Measurements from ENCODE around the gene TMED1.
"Not testable (repeated sequence)": the region's sequence is repeated elsewhere in the genome, so short reads cannot be mapped to it uniquely, and the experiment has no call there.

The TMED1 gene

GRCh38 chr19:10869872-10870311 lies 33.9 kb upstream of the TMED1 start:
- not testable (repeated sequence) for ATAC-seq, H3K9me3 Mint-ChIP-seq, H3K36me3 Mint-ChIP-seq, H3K27me3 Mint-ChIP-seq
- Mint-ChIP-seq H3K27ac (peak overlapping the region; percentile 75), H3K4me1 (peaks cover 52% of the 10 kb centered on the region), H3K4me3 (peak overlapping the region; percentile 78)

GRCh38 chr19:10868872-10869547 lies 33.0 kb upstream of the TMED1 start:
- H3K4me3 Mint-ChIP-seq = no peak overlapping the region
- H3K27ac Mint-ChIP-seq = peak overlapping the region; percentile 96
- H3K36me3 Mint-ChIP-seq = no peaks in the 10 kb centered on the region
- H3K4me1 Mint-ChIP-seq = peaks cover 53% of the 10 kb centered on the region
- H3K9me3 Mint-ChIP-seq = no peaks in the 10 kb centered on the region
- H3K27me3 Mint-ChIP-seq = no peaks in the 10 kb centered on the region
- no peak for ATAC-seq

- peaks cover 47% of the 10 kb centered on the region for H3K4me1 Mint-ChIP-seq
- no peaks in the 10 kb centered on the region for H3K27me3 Mint-ChIP-seq
- H3K36me3 Mint-ChIP-seq = no peaks in the 10 kb centered on the region
- no peak for ATAC-seq
- no peak overlapping the region for H3K27ac Mint-ChIP-seq
- H3K4me3 Mint-ChIP-seq = no peak overlapping the region
- H3K9me3 Mint-ChIP-seq = no peaks in the 10 kb centered on the region
These were observed 30.5 kb upstream of the TMED1 start for GRCh38 chr19:10866495-10866894.

GRCh38 chr19:10864538-10864899 lies 28.5 kb upstream of the TMED1 start:
- Mint-ChIP-seq H3K4me1 (peaks cover 34% of the 10 kb centered on the region), H3K9me3 (no peaks in the 10 kb centered on the region), H3K36me3 (no peaks in the 10 kb centered on the region), H3K27me3 (no peaks in the 10 kb centered on the region), H3K27ac (peak overlapping the region; percentile 12), H3K4me3 (no peak overlapping the region)
- ATAC-seq = peak; percentile 69

- Mint-ChIP-seq H3K9me3 (no peaks in the 10 kb centered on the region), H3K27me3 (no peaks in the 10 kb centered on the region), H3K4me1 (peaks cover 22% of the 10 kb centered on the region), H3K4me3 (no peak overlapping the region), H3K27ac (no peak overlapping the region), H3K36me3 (no peaks in the 10 kb centered on the region)
- ATAC-seq = no peak
These were observed 27.2 kb upstream of the TMED1 start for GRCh38 chr19:10863107-10863717.

- Mint-ChIP-seq H3K9me3 (no peaks in the 10 kb centered on the region), H3K27ac (no peak overlapping the region), H3K4me3 (no peak overlapping the region), H3K36me3 (no peaks in the 10 kb centered on the region), H3K27me3 (no peaks in the 10 kb centered on the region), H3K4me1 (peaks cover 16% of the 10 kb centered on the region)
- ATAC-seq = no peak
These were observed 26.6 kb upstream of the TMED1 start for GRCh38 chr19:10862561-10863106.

GRCh38 chr19:10861103-10861651 lies 25.2 kb upstream of the TMED1 start:
- Mint-ChIP-seq H3K27ac (no peak overlapping the region), H3K27me3 (no peaks in the 10 kb centered on the region), H3K9me3 (no peaks in the 10 kb centered on the region), H3K36me3 (no peaks in the 10 kb centered on the region), H3K4me1 (peaks cover 15% of the 10 kb centered on the region), H3K4me3 (no peak overlapping the region)
- ATAC-seq = no peak

GRCh38 chr19:10858204-10858828 lies 22.3 kb upstream of the TMED1 start:
- H3K4me3 Mint-ChIP-seq = no peak overlapping the region
- peak overlapping the region; percentile 17 for H3K27ac Mint-ChIP-seq
- no peak for ATAC-seq
- no peaks in the 10 kb centered on the region for H3K9me3 Mint-ChIP-seq
- H3K27me3 Mint-ChIP-seq = no peaks in the 10 kb centered on the region
- no peaks in the 10 kb centered on the region for H3K36me3 Mint-ChIP-seq
- peaks cover 3% of the 10 kb centered on the region for H3K4me1 Mint-ChIP-seq

GRCh38 chr19:10856899-10857298 lies 20.9 kb upstream of the TMED1 start:
- ATAC-seq, H3K27ac Mint-ChIP-seq, H3K4me1 Mint-ChIP-seq, H3K27me3 Mint-ChIP-seq, H3K4me3 Mint-ChIP-seq, H3K9me3 Mint-ChIP-seq, H3K36me3 Mint-ChIP-seq: not testable (repeated sequence)

- no peak for ATAC-seq
- Mint-ChIP-seq H3K9me3 (no peaks in the 10 kb centered on the region), H3K36me3 (no peaks in the 10 kb centered on the region), H3K27ac (no peak overlapping the region), H3K4me3 (no peak overlapping the region), H3K4me1 (no peaks in the 10 kb centered on the region), H3K27me3 (peaks cover 3% of the 10 kb centered on the region)
These were observed 20.0 kb upstream of the TMED1 start for GRCh38 chr19:10855879-10856522.

- Mint-ChIP-seq H3K4me1 (no peaks in the 10 kb centered on the region), H3K36me3 (no peaks in the 10 kb centered on the region), H3K27ac (no peak overlapping the region), H3K27me3 (peaks cover 18% of the 10 kb centered on the region), H3K4me3 (no peak overlapping the region), H3K9me3 (no peaks in the 10 kb centered on the region)
- ATAC-seq = no peak
These were observed 18.5 kb upstream of the TMED1 start for GRCh38 chr19:10854350-10855089.

GRCh38 chr19:10852941-10853340 lies 16.9 kb upstream of the TMED1 start:
- Mint-ChIP-seq H3K27me3 (peaks cover 32% of the 10 kb centered on the region), H3K4me3 (no peak overlapping the region), H3K36me3 (no peaks in the 10 kb centered on the region), H3K27ac (no peak overlapping the region), H3K4me1 (peaks cover 8% of the 10 kb centered on the region), H3K9me3 (no peaks in the 10 kb centered on the region)
- ATAC-seq = no peak

GRCh38 chr19:10852098-10852800 lies 16.2 kb upstream of the TMED1 start:
- Mint-ChIP-seq H3K36me3 (no peaks in the 10 kb centered on the region), H3K27ac (no peak overlapping the region), H3K9me3 (no peaks in the 10 kb centered on the region), H3K4me1 (peaks cover 8% of the 10 kb centered on the region), H3K4me3 (no peak overlapping the region), H3K27me3 (peaks cover 32% of the 10 kb centered on the region)
- ATAC-seq = no peak

- Mint-ChIP-seq H3K27ac (no peak overlapping the region), H3K9me3 (peaks cover 5% of the 10 kb centered on the region), H3K27me3 (peaks cover 41% of the 10 kb centered on the region), H3K36me3 (peaks cover 5% of the 10 kb centered on the region), H3K4me3 (no peak overlapping the region), H3K4me1 (peaks cover 8% of the 10 kb centered on the region)
- no peak for ATAC-seq
These were observed 14.6 kb upstream of the TMED1 start for GRCh38 chr19:10850631-10851030.

All from stimulated activated memory B cell treated with anti-CD40 and anti-IgM and Interleukin-4, amounts not matched to agents 10 μg/mL and 1 μg/mL and 100 μg/mL, for 72 hours (primary cell).